Activated CD4-positive, alpha-beta T cell treated with anti-CD3 and anti-CD28 coated beads, Interleukin-2, amount 50 U/mL, for 48 hours (primary cell): ENCODE measurements around the gene IP6K1.
"Not testable (repeated sequence)": the region's sequence is repeated elsewhere in the genome, so short reads cannot be mapped to it uniquely, and the experiment has no call there.

ENCODE experiments used
- DNase-seq, 2 experiments: peaks; one replicate each; pipeline ENCODE4 v3.0.0-alpha.2; 2020

Gene IP6K1

DNA sequence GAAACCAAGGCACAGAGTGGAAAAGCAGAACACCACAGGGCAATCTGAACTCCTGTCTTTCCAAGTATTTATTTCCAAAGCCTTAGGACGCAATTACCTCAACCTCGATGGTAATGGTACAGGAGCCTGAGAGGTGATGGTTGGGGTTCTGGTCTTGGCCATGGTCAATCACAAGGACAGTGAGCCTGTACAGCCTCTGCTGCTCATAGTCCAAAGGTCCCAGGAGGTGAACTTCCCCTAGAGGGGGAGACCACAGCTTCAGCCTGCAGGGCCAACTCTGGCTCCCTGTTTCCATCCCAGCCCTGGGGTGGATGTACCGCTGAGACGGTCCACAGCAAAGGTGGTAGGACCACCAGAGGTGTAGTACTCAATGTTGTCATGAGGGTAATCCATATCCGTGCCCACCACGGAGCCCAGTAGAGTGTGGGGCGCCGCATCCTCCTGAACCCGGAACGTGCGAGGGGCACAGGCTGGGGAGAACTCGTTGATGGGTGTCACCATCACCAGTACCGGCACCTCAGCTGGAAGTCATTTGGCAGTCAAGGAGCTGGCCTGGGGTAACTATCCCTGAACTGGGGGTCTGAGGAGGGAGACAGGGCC is 7.2 kb upstream of the IP6K1 start:
- no peak for DNase-seq

GRCh38 chr3:49792371-49793150 is 6.2 kb upstream of the IP6K1 start:
- no peak for DNase-seq

DNA sequence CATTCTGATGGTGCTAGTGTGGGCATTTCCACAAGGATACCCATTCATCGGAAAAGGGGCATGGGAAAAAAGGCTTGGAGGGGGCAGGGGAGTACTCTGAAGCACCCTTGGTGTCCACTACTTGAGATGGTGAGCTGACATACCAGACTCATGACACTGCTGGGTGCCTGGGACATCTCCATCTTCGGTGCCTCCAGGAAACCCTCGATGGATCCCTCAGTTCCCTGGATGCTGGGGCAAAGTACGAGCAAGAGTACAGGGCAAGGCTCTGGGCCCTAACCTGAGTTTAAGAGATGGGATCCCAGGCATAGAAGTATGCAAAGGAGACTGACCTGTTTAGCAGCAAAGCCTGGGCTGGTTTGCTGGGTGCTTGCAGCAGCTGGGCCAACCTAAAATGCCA is 5.2 kb upstream of the IP6K1 start:
- no peak for DNase-seq

GRCh38 chr3:49790626-49791411 is 4.5 kb upstream of the IP6K1 start:
- DNase-seq = no peak

GRCh38 chr3:49788056-49788455 is 1.7 kb upstream of the IP6K1 start:
- DNase-seq = no peak

DNA sequence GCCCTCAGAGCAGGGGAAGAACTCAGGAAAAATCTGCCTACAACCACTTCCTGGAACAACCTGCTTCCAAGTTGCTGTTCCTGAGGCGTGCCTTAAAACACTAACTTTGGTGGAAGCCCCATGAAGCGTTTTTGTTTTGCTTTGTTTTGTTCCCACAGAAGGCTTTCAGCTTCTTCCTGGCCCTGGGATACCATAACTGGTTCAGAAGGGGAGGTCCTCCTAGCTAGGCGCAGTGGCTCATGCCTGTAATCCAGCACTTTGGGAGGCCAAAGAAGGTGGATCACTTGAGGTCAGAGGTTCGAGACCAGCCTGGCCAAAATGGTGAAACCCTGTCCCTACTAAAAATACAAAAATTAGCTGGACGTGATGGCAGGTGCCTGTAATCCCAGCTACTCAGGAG is 1.2 kb upstream of the IP6K1 start:
- no peak for DNase-seq

- no peak for DNase-seq
Measured at GRCh38 chr3:49787182-49787464, 781 bp upstream of the IP6K1 start.

DNA sequence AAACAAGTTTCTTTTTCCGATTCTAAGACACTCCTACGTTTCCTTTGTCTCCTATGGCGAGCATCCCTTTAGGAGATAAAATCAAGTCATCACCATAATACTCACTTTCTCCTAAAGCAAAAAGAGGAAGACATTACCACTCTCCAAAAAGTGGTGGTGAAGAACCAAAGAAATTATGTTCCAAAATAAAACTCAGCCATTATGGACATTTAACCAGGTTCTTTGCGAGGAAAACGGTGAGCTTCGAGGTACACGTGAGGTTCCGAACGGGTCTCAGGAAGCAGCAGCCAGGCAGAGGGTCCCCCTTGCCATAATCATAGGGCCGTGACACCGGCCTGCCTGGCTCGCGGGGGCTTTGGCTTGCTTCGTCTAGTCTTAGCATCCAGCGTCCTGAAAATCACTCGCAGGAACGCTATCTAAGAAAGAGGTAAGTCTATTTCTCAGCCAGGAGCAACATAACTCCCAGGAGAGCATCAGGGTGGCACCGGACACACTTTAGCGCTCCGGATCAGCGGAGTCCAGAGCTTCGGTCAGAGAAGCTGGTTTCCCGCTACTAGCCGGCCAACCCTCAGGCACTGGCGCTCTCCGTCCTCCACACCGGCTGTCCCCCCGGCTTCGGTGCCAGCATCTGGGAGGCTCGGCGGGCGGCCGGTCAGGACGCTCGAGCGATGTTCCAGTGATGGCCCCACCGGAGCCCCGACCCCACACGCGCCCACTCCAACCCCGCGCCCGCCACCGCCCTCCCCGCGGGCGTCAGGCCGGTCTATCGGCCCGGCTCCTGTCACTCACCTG is 581 bp downstream of the IP6K1 start:
- peak; percentile 25 to 30 for DNase-seq

DNA sequence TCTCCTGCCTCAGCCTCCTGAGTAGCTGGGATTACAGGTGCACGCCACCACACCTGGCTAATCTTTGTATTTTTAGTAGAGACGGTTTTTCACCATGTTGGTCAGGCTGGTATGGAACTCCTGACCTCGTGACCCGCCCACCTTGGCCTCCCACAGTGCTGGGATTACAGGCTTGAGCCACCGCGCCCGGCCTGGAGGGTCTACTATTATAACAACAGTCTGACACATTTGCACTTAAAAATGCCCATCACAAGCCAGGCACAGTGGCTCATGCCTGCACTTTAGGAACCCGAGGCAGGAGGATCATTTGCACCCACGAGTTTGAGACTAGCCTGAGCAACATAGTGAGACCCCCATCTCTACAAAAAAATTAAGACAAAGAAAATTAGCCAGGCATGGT is 4.1 kb downstream of the IP6K1 start:
- DNase-seq = not testable (repeated sequence)

DNA sequence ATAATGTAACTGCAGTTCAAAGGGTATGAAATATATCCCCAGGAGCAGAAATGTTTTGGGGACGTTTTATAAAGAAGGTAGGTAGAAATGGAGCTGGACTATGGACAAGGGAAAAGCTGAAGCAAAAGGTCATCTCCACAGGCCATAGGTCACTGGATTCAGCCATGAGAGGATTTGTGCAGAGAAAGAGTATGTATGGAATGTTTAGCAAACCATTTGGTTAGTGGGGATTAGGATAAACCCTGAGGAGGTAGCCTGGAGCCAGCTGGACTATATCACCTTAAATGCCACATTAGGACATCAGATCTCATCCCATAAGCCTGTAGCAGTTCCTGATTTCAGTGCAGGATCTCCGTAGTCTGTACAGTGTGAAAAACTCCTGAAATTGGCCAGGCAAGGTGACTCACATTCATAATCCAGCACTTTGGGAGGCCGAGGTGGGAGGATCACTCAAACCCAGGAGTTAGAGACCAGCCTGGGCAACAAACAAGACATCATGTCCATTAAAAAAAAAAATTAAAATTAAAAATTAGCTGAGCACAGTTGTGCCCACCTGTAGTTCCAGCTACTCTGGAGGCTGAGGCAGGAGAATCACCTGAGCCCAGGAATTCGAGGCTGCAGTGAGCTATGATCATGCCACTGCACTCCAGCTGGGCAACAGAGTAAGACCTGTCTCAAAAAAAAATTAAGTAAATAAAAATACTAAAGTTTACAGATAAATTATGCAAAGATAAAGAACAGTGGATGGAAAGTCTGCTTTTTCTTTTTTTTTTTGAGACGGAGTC is 4.7 kb downstream of the IP6K1 start:
- no peak for DNase-seq

DNA sequence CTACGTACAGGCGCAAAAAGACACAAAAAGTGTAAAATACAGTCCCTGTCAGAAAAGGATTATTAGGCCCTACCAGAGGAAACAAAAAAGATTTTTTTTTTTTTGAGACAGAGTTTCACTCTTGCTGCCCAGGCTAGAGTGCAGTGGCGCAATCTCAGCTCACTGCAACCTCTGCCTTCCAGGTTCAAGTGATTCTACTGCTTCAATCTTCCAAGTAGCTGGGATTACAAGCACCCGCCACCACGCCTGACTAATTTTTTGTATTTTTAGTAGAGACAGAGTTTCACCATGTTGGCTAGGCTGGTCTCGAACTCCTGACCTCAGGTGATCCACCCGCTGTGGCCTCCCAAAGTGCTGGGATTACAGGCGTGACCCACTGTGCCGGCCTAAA is 5.4 kb downstream of the IP6K1 start:
- DNase-seq = not testable (repeated sequence)

DNA sequence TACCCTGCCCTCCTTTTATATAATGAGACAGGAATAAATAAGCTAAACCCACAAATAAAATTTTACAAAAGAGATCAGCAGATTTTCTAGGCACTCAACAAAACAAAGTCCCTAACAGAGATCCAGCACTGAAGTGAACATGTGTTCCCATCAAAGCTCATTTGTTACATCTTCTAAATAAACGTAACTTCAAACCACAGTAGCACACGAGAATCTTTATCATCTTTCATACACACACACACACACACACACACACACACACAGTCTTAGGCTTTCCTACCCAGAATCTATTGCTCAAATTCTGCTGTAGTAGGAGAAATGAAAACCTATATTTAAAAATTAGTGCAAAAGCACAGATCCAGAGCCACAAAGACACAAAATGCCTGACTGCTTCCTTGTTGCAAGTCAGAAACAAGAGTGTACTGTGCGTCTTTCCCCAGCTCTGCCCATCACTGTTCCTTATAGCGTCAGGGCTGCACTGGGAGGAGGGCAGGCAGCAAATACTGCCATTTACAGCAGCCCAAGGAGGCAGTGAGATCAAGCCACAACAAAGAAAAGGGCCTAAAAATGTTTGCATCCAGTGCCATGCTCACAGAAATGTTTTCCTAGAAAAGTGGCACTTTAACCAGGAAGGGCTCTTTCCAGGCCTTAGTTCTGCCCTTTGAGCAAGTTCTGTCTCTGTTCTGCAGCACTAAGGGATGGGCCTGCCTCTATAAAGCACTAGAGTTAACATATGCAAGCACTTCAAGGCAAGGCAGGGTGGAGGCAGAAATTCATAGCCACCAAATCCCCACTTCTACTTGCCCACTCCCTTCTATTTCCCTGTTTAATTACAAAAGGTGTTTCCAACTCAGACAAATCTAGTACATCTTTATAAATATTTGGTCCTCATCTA is 6.0 kb downstream of the IP6K1 start:
- DNase-seq = no peak

DNA sequence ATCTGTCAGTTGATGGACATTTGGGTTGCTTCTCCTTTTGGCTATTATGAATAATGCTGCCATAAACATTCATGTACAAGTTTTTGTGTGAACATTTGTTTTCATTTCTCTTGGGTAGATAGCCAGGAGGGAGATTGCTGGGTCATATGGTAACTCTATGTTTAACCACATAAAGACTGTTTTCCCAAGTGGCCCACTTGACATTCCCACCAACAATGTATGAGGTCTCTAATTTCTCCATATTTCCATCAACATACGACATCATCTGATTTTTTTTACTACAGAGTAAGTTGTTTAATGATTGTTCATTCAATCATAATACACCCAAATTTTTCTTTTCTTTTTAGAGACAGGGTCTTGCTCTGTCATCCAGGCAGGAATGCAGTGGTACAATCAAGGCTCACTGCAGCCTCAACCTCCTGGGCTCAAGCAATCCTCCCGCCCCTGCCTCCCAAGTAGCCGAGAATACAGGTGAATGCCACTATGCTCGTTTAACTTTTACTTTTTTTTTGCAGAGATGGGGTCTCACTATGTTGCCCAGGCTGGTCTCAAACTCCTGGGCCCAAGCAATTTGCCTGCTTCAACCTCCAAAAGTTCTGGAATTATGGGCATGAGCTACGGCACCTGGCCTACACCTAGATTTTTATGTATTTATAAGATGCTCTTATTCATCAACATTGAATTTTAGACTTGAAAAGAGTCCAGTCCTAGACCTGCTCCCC is 6.8 kb downstream of the IP6K1 start:
- DNase-seq = no peak

GRCh38 chr3:49776101-49776500 is 10.2 kb downstream of the IP6K1 start:
- not testable (repeated sequence) for DNase-seq

- DNase-seq = no peak
Measured at GRCh38 chr3:49775538-49775937, 10.8 kb downstream of the IP6K1 start.

GRCh38 chr3:49772703-49773102 is 13.6 kb downstream of the IP6K1 start:
- no peak for DNase-seq

DNA sequence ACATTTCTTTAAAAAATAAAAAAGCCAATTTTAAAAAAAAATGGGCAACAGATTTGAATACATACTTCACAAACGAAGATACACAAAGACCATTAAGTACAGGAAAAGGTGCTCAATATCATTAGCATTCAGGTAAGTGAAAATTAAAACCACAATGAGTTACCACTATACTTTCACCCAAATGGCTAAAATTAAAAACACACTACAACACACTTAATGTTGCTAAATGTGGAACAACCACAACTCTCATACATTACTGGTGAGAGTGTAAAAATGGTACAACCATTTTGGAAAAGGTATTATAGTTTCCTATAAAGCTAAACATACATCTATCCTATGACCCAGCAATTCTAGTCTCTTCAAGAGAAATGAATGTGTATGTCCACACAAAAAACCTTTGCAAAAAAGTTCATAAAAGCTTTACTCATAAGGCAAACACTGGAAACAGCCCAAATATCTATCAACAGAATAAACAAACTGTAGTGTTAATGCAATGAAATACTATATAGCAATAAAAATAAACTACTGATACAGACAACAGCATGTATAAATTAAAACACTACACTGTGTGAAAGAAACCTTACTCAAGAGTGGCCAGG is 14.9 kb downstream of the IP6K1 start:
- no peak for DNase-seq

- no peak for DNase-seq
Measured at GRCh38 chr3:49769926-49770325, 16.4 kb downstream of the IP6K1 start.

DNA sequence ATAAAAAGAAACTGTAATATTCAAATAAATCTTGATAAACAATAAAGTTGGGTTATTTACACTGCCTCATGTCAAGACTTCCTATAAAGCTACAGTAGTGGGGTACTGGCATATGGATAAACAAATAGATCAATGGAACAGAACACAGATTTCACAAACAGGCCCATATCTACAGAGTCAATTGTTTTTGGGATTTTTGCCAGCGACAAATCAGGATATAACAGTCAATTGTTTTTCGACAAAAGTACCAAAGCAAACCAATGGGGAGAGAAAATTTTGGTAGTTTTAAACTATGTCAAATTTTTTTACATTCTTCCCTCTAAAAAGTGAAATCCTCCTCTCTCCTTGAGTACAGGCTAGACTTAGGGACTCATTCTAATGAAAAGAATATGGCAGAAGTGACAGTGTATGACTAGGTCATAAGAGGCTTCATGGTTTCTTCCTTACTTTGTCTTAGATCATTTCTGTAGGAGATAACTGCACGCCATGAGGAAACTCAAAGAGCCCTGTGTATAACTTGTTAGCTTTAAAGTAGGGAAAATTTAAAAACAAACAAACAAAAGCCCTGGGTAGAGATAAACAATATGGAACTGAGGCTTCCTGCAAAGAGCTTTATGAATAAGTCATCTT is 16.9 kb downstream of the IP6K1 start:
- no peak for DNase-seq

GRCh38 chr3:49763981-49764380 is 22.4 kb downstream of the IP6K1 start:
- no peak for DNase-seq
